Germinal center (tissue), 1 donor: ENCODE data around the gene MAPKBP1.

ENCODE experiments used
- DNase-seq: peaks from one replicate; pipeline ENCODE4 v3.0.0; 2012; ENCODE audit warnings: mixed read lengths, low spot score

The MAPKBP1 gene

GRCh38 chr15:41870689-41871081 is 96.4 kb downstream of the MAPKBP1 start:
- DNase-seq = no peak

GRCh38 chr15:41871175-41871905 is 97.1 kb downstream of the MAPKBP1 start:
- DNase-seq = no peak

- DNase-seq = no peak
Observed at GRCh38 chr15:41872166-41872747, 98.0 kb downstream of the MAPKBP1 start.

- DNase-seq = no peak
Observed at GRCh38 chr15:41873711-41874110, 99.4 kb downstream of the MAPKBP1 start.

GRCh38 chr15:41874736-41875135 is 100.5 kb downstream of the MAPKBP1 start:
- no peak for DNase-seq

GRCh38 chr15:41876007-41876406 is 101.7 kb downstream of the MAPKBP1 start:
- peak; percentile 45 for DNase-seq

GRCh38 chr15:41876689-41877088 is 102.4 kb downstream of the MAPKBP1 start:
- DNase-seq = no peak
